Mucosa of gallbladder (tissue), 1 donor: ENCODE results near the gene ZFAND3. TPM values are rescaled to one million over a fixed set of nuclear protein-coding genes. Genes with fewer than 3 reads are reported as not detected.

Experiments
- DNase-seq: peaks from one replicate; pipeline ENCODE4 v3.0.0-alpha.2; 2020; ENCODE audit warnings: low spot score
- total RNA-seq: library from RNA; stranded (reverse); gene quantifications from one replicate; pipeline ENCODE4 v1.2.1, GENCODE V29; 2021
- donor health status: DM: no; HTN: no; CAD: no.

The ZFAND3 gene, protein sequence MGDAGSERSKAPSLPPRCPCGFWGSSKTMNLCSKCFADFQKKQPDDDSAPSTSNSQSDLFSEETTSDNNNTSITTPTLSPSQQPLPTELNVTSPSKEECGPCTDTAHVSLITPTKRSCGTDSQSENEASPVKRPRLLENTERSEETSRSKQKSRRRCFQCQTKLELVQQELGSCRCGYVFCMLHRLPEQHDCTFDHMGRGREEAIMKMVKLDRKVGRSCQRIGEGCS
- total RNA-seq, result 105 TPM

DNA sequence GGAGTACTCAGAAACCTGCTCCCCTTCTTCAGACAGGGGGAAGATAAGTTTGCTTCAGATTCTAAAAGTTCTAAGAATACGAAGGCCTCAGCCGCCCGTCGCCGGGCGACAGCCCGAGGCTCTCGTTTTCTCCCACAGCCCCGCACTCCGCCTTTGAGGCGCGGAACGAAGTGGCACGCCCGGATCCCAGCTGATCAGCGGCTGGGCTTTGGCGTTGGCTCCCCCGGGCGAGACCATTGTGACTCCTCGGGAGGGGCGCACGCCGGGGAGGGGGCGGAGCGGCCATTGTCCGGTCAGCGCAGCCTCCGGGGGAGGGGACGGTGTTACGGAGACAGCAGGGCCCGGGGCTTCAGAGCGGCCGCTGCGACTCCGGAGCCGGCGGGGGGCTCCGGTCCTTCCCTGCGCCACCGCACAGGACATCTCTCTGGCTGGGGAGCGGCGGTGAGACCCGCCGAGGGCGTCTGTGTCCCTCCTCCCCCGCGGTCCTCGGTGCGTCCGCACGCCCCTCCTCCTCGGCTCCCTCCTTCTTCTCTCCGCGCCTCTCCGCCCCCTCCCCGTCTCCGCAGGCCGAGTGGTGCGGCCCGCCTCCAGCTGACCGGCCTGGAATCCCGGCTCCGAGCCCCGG is at the start of gene ZFAND3:
ZFAND3 (plus strand) TSS at position 551 of the 625 bp plus-strand sequence. CDS start 219 bp downstream, outside the sequence.
- peak; percentile 96 for DNase-seq

- no peak for DNase-seq
Observed at GRCh38 chr6:37774028-37774680, 45.4 kb upstream of the ZFAND3 start.

GRCh38 chr6:37776566-37776965 is 43.0 kb upstream of the ZFAND3 start:
- no peak for DNase-seq

GRCh38 chr6:37777272-37777834 is 42.2 kb upstream of the ZFAND3 start:
- no peak for DNase-seq

- no peak for DNase-seq
Observed at GRCh38 chr6:37779111-37779800, 40.3 kb upstream of the ZFAND3 start.

DNA sequence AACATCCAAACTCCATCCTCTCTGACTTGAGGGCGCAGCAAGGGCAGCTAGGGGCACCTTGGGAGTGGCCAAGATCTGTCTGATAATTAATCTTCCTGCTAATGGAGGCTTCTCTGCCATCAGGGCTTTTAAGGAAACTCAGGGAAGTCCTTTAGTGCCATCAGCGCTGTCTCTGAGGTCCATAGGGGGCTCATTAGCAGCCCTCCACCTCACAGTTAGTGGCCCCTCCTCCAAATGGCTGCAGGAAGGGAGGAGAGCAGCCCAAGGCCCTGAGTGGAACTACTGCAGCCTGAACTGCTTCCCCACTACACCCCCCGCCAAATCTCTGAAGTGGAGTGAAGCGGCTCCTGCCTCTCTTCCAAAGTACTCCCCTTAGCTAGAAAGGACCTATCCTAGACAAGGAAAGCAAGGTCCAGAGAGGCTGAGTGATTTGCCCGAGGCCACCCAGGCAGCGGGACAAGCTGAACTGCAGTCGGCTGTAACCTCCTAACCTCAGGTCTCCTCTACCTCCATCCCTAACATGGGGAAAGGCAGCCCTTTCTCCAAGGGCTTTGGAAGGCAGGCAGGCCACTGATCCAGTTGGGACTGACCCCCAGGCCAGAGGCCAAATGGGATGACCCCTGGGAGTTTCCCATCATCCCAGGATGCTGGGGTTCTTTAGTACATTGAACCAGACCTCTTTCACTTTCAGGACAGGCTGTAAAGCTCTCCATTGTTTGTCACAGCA is 39.5 kb upstream of the ZFAND3 start:
- DNase-seq, result no peak

DNA sequence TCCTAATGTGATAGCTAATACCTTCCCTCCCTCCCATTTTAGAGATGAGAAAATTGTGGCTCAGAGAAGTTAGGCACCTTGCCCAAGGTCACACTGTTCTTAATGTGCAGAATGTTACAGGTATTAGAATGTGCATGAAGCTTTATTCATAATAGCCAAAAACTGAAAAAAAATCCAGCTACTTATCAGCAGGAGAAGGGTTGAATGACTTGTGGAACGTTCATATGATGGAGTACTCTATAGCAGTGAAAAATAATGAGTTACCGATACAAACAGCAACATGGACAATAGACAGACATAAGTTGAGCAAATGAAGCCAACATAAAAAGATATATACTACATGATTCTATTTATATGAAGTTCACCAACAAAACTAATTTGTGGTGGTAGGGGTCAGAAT is 37.7 kb upstream of the ZFAND3 start:
- DNase-seq, result no peak

DNA sequence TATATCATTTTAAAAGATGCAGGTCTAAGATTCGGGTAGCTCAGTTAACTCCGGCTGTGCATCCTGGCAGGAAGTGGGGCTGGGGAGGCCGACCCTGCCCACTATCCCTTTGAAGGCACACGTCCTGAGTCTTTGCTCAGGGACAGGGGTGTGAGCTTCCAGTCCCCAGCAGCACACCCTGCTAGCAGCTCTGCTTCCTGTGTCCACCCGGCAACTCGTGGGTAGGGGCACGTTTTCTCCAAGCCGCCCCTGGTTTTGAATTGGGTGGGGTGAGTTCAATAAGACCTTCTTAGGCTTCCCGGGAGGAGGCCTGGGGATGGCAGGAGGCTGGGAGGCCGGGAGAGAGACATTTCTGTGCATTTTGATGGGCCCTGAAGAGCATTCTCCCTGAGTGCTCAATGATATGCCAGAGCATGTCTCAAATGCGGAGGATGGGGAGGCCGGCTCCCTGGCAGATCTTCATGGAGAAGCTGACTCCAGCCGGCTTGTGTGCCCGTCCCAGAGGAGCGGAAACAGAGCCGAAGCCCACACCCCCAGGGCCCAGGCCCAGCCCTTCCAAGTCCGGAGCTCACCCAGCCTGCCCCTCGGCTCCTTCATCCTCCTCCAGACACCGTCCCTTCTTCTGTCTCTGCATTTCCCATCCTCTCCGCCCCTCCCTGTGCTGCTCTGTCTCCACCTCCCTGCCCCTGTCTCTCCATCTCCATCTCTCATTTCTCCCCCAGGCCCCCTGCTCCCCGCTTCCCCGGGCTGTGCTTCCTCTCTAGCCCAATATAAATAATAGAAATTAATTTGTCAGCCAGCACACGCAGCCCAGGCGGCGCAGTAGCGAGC is 36.3 kb upstream of the ZFAND3 start:
- no peak for DNase-seq

- no peak for DNase-seq
Observed at GRCh38 chr6:37783856-37784584, 35.5 kb upstream of the ZFAND3 start.

GRCh38 chr6:37784585-37784967 is 35.0 kb upstream of the ZFAND3 start:
- no peak for DNase-seq

DNA sequence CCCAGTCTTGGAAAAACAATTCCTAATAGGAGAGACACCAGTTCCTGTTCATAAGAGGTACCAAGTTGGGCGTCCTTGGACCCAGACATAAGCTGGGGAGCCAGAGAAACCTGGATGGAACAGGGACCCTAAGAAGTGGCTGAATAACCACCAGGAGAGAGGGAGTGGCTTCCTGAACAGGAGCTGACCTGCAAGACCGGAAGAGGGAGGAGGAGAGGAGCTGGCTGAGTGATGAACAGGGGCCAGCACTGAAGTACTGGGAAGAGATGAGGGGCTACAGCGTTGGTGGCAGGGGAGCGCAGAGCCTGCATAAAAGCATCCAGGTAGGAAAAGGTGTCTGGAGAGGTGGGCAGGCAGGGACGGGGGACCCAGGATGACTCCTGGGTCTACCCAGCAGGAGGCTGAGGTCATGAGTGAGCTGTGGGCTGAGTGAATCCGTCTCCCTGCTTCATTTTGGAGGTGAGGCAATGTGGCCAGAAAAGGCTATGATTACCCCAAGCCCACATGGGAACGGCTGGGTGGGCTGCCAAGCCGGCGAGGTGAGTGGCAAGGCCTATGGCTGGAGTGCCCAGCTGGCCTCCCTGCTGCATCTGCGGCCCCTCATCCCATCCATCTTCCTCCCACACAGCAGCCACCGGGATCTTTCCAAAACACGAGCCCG is 34.4 kb upstream of the ZFAND3 start:
- DNase-seq, result no peak

DNA sequence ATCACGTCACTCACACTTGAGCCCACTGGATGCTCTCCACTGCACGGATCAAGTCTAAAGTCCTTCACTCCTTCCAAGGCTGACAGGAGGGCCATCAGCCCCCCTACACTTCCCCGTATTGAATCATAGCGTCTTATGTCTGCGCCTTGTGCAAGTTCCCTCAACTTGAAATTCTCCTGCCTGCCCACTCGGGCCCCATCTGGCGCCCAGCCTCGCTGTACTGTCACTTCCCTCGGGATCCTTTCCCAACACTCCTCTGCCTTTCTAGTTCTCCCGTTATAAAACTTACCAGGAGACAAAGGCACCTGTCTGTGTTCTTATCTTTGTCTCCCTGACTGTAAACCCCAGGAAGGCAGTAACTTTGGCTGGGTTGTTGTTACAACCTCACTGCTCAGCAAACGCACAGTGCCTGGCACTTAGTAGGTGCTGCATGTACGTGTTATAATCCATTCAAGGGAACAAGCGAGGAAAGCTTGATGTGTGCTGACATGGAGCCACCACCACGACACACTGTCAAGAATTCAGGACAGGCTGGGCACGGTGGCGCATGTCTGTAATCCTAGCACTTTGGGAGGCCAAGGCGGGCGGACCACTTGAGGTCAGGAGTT is 33.8 kb upstream of the ZFAND3 start:
- DNase-seq, result no peak

- DNase-seq, result no peak
Observed at GRCh38 chr6:37787216-37787615, 32.3 kb upstream of the ZFAND3 start.

GRCh38 chr6:37788259-37788658 is 31.3 kb upstream of the ZFAND3 start:
- no peak for DNase-seq

DNA sequence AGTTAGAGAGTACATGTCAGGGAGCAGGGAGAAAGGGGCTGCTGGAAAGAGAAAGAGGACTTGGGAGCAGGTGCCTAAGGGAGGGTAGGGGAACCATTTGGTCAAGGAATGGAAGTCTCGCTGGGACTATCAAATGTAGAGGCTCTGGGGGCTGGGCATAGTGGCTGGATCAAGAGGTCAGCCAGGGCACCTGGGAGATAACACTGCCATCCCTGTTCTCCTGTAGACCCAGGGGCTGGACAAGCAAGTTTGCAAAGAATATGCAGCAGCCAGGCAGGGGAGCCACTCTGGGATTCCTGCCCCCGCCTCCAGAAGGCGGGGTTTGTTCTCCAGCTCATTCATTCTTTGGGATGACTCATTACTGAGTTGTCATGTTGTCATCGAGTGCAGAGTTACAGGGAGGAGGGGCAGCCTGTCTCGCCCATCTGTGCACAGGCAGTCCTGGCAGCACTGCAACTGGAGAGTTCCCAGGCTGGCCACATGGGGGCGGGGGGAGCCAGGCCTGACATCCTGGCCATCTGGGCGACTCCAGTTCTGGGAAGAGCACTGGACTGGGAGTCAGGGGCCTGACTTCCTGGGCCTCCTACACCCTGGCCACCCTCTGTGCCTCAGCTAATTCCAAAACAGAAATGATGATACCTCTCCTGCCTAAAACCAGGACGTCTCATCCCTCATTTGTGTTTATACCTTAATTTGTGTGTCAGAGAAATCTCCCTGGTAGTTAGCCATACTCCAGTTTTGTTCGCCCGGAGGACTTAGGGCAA is 28.2 kb upstream of the ZFAND3 start:
- DNase-seq, result peak; percentile 92

GRCh38 chr6:37792457-37793033 is 27.0 kb upstream of the ZFAND3 start:
- DNase-seq, result no peak

DNA sequence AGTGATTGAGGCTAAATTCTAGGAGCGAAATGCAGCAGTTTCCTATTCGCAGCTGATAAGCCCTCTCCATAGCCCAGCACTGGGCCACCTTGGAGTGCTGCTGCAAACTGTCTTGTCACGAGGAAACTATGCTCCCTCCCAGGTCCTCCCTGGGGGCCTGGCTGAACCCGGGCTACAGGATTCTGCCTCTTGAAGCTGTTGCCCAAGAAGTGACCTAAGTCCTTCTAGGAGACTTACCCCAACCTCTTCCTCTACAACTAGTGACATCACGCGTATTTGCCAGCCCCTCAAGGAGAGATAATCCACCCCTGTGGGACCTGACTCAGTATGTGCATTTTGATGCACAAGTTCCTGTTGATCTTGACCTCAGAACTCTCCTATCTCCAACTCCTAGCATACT is 26.5 kb upstream of the ZFAND3 start:
- DNase-seq, result no peak

DNA sequence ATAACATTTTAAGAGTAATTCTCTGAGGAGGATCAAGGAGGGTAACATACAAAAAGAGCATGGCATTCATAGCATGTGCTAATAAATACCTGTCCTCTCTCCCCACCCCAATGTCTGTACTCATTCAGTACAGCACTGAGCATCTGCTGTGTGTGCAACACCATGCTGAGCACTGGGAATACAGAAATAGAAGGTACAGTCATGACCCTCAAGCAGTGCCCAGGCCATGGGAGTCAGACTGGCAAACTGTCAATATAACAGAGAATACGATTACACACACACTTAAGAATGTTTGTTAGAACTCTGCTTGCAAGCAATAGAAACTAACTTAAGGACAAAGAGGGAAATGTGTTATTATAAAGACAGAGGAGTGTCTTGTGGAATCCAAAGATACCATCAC is 24.7 kb upstream of the ZFAND3 start:
- DNase-seq, result no peak
